ENCODE data around the gene CNNM3. TPM values are rescaled to one million over a fixed set of nuclear protein-coding genes. Genes with fewer than 3 reads are reported as not detected.
"Not testable (repeated sequence)": the region's sequence is repeated elsewhere in the genome, so short reads cannot be mapped to it uniquely, and the experiment has no call there.

CNNM3 gene
- total RNA-seq, 6 experiments from 2014 or later, result 6.3 to 10.0 (median 8.5) TPM

GRCh38 chr2:96801786-96802595 lies 14.1 kb upstream of the CNNM3 start:
- Mint-ChIP-seq H3K9me3 (no peaks in the 10 kb centered on the region), H3K36me3 (ENCODE audit: low read depth) (no peaks in the 10 kb centered on the region), H3K27me3 (ENCODE audit: insufficient read depth) (no peaks in the 10 kb centered on the region), H3K4me1 (ENCODE audit: low read depth) (no peaks in the 10 kb centered on the region), H3K27ac (no peak overlapping the region), H3K4me3 (no peak overlapping the region)
- DNase-seq, result no peak
- TF ChIP-seq CTCF (IDR thresholded peaks at IDR 0.05), result no peak

GRCh38 chr2:96802721-96803120 lies 13.3 kb upstream of the CNNM3 start:
- H3K4me3 Mint-ChIP-seq, result no peak overlapping the region
- DNase-seq, result no peak
- H3K36me3 Mint-ChIP-seq (ENCODE audit: low read depth), result no peaks in the 10 kb centered on the region
- H3K4me1 Mint-ChIP-seq (ENCODE audit: low read depth), result no peaks in the 10 kb centered on the region
- H3K27ac Mint-ChIP-seq, result no peak overlapping the region
- no peaks in the 10 kb centered on the region for H3K27me3 Mint-ChIP-seq (ENCODE audit: insufficient read depth)
- TF ChIP-seq CTCF (IDR thresholded peaks at IDR 0.05), result no peak
- no peaks in the 10 kb centered on the region for H3K9me3 Mint-ChIP-seq

DNA sequence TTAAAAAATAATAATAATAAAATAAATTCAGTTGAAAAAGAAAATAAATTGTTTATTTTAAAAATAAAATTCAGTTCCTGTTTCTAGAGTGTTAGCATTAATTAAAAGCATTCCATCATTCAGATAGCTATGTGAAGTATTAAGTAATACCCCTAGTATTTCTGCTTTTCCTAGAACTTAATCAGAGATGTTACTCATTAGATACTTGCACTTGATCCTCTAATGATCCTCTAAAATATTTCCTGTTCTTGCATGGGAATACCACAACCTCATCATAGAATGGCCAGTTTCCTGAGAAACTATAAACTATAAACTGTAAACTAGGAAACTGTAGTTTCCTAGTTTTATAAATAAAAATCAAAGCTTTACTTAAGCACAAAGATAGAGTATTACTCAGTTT lies 11.1 kb upstream of the CNNM3 start:
- H3K9me3 Mint-ChIP-seq, result no peaks in the 10 kb centered on the region
- H3K27me3 Mint-ChIP-seq (ENCODE audit: insufficient read depth), result no peaks in the 10 kb centered on the region; the same call in 1 of the 2 replicates
- H3K27ac Mint-ChIP-seq, result no peak overlapping the region
- DNase-seq, result no peak
- no peaks in the 10 kb centered on the region for H3K4me1 Mint-ChIP-seq (ENCODE audit: low read depth)
- H3K36me3 Mint-ChIP-seq (ENCODE audit: low read depth), result no peaks in the 10 kb centered on the region
- H3K4me3 Mint-ChIP-seq, result no peak overlapping the region
- no peak for TF ChIP-seq CTCF (IDR thresholded peaks at IDR 0.05)

GRCh38 chr2:96805946-96806345 lies 10.1 kb upstream of the CNNM3 start:
- not testable (repeated sequence) for H3K4me1 Mint-ChIP-seq (ENCODE audit: low read depth)

GRCh38 chr2:96806468-96807126 lies 9.5 kb upstream of the CNNM3 start:
- DNase-seq, result no peak
- Mint-ChIP-seq H3K4me1 (ENCODE audit: low read depth) (no peaks in the 10 kb centered on the region), H3K36me3 (ENCODE audit: low read depth) (no peaks in the 10 kb centered on the region), H3K9me3 (no peaks in the 10 kb centered on the region), H3K4me3 (no peak overlapping the region), H3K27ac (no peak overlapping the region), H3K27me3 (ENCODE audit: insufficient read depth) (no peaks in the 10 kb centered on the region; the same call in 1 of the 2 replicates)
- TF ChIP-seq CTCF (IDR thresholded peaks at IDR 0.05), result no peak

More at GRCh38 chr2:96805946-96806345, 10.1 kb upstream of the CNNM3 start:
- not testable (repeated sequence) for H3K27me3 Mint-ChIP-seq (ENCODE audit: insufficient read depth); H3K4me3 Mint-ChIP-seq; DNase-seq; H3K9me3 Mint-ChIP-seq; H3K36me3 Mint-ChIP-seq (ENCODE audit: low read depth); H3K27ac Mint-ChIP-seq

DNA sequence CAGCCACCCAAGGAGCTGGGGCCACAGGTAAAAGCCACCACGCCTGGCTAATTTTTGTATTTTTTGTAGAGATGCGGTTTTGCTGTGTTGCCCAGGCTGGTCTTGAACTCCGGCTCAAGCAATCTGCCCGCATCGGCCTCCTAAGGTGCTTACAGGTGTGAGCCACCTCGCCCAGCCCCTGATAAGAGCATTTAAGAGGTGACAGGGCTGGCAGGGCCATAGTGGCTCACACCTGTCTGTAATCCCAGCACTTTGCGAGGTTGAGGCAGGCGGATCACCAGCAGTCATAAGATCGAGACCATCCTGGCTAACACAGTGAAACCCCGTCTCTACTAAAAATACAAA lies 9.0 kb upstream of the CNNM3 start:
- H3K4me1 Mint-ChIP-seq (ENCODE audit: low read depth), result no peaks in the 10 kb centered on the region
- no peaks in the 10 kb centered on the region for H3K9me3 Mint-ChIP-seq
- no peaks in the 10 kb centered on the region; the same call in 1 of the 2 replicates for H3K27me3 Mint-ChIP-seq (ENCODE audit: insufficient read depth)

More for the DNA sequence above, 9.0 kb upstream of the CNNM3 start:
- DNase-seq, result no peak
- Mint-ChIP-seq H3K27ac (no peak overlapping the region), H3K36me3 (ENCODE audit: low read depth) (no peaks in the 10 kb centered on the region), H3K4me3 (no peak overlapping the region)
- no peak for TF ChIP-seq CTCF (IDR thresholded peaks at IDR 0.05)

Data from HFFc6 (cell line).